Measurements from ENCODE around the gene GRIK1.

DNA sequence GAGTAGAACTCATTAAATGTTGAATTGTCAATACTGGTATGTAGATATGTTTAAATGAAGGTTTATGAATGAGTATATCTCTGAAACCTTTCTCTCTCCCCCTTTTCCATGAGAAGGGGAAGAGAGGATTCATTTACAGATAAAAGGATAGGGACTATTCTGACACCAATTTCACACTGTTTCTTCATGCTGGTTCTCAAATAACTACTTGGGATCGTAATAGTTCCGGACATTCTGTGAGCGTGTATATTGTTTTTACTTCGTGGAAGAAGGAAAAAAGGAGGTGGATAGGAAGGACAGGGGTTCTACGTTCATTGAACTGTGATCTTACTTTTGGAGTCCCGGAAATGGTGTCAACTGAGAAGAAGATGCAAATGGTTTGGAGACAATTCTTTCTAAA is 284.2 kb downstream of the GRIK1 start:
- TF ChIP-seq, protein P1, sequence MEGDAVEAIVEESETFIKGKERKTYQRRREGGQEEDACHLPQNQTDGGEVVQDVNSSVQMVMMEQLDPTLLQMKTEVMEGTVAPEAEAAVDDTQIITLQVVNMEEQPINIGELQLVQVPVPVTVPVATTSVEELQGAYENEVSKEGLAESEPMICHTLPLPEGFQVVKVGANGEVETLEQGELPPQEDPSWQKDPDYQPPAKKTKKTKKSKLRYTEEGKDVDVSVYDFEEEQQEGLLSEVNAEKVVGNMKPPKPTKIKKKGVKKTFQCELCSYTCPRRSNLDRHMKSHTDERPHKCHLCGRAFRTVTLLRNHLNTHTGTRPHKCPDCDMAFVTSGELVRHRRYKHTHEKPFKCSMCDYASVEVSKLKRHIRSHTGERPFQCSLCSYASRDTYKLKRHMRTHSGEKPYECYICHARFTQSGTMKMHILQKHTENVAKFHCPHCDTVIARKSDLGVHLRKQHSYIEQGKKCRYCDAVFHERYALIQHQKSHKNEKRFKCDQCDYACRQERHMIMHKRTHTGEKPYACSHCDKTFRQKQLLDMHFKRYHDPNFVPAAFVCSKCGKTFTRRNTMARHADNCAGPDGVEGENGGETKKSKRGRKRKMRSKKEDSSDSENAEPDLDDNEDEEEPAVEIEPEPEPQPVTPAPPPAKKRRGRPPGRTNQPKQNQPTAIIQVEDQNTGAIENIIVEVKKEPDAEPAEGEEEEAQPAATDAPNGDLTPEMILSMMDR (IDR thresholded peaks at IDR 0.05; ENCODE audit: borderline replicate concordance, extremely low read depth, low read length, poor library complexity, severe bottlenecking) = no peak
- TF ChIP-seq EZH2 (IDR thresholded peaks at IDR 0.05; ENCODE audit: borderline replicate concordance, low read depth, low read length, severe bottlenecking) = no peak
